Effector CD4-positive, alpha-beta T cell (primary cell): ENCODE data around the gene FASTK.

ENCODE experiments used
- DNase-seq: peaks from one replicate; pipeline ENCODE4 v3.0.0-alpha.2; 2020

The FASTK gene

GRCh38 chr7:151080067-151080521, 515 bp downstream of the FASTK start:
- DNase-seq, result no peak

- DNase-seq, result no peak
Measured at GRCh38 chr7:151079199-151079910, 1.3 kb downstream of the FASTK start.

GRCh38 chr7:151078233-151079040, 2.2 kb downstream of the FASTK start:
- no peak for DNase-seq

GRCh38 chr7:151077705-151078232, 2.8 kb downstream of the FASTK start:
- no peak for DNase-seq

- no peak for DNase-seq
Measured at GRCh38 chr7:151076863-151077704, 3.5 kb downstream of the FASTK start.

- DNase-seq, result no peak
Measured at GRCh38 chr7:151075978-151076426, 4.6 kb downstream of the FASTK start.

GRCh38 chr7:151075662-151075971, 5.0 kb downstream of the FASTK start:
- no peak for DNase-seq

- no peak for DNase-seq
Measured at GRCh38 chr7:151074817-151075661, 5.6 kb downstream of the FASTK start.

GRCh38 chr7:151073990-151074389, 6.6 kb downstream of the FASTK start:
- DNase-seq, result no peak

- DNase-seq, result no peak
Measured at GRCh38 chr7:151071032-151071866, 9.4 kb downstream of the FASTK start.

- DNase-seq, result no peak
Measured at GRCh38 chr7:151070574-151070960, 10.0 kb downstream of the FASTK start.

- no peak for DNase-seq
Measured at GRCh38 chr7:151069841-151070573, 10.6 kb downstream of the FASTK start.

- no peak for DNase-seq
Measured at GRCh38 chr7:151068069-151068773, 12.4 kb downstream of the FASTK start.

- DNase-seq, result no peak
Measured at GRCh38 chr7:151066273-151066974, 14.2 kb downstream of the FASTK start.

GRCh38 chr7:151065516-151065915, 15.1 kb downstream of the FASTK start:
- DNase-seq, result no peak

- no peak for DNase-seq
Measured at GRCh38 chr7:151064993-151065392, 15.6 kb downstream of the FASTK start.

- DNase-seq, result no peak
Measured at GRCh38 chr7:151064454-151064853, 16.2 kb downstream of the FASTK start.

- no peak for DNase-seq
Measured at GRCh38 chr7:151063212-151063561, 17.4 kb downstream of the FASTK start.
